ENCODE measurements around the gene MINAR2. TPM values are rescaled to one million over a fixed set of nuclear protein-coding genes. Genes with fewer than 3 reads are reported as not detected.

Gene MINAR2
- total and polyA plus RNA-seq, 2 donors (not counting 1 experiment from before 2014, with no cell fraction given): not detected

DNA sequence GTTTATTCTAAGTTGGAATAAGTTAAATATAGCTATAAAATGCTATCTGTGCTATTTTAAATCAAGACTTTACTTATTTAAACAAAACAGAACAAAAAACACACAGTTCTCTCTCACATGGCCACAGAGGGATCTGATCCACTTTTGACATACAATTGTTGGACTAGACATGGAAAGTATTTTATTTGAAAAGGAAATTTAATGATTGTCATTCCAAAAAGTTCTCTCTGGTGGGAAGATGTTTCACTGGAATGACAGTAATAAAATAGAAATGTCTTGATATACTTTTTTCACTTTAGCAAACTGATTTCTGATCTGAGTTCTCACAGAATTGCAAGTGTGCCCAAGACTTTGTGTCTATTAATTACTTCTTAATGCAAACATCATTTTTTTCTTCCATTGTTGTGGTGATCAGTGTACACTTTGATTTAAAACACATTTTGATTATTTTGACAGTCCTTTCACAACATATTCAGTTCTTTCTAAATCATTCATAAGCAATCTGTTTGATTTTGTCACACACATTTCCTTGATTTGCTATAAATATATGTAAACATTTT lies 30.1 kb upstream of the MINAR2 start:
- Histone ChIP-seq H3K27ac (ENCODE audit: low read length in 2 of 2) (no peak overlapping the region), H3K4me1 (ENCODE audit: control insufficient read depth in 2 of 2, insufficient read depth in 2 of 2, low read length in 2 of 2) (no peaks in the 10 kb centered on the region), H3K79me2 (ENCODE audit: control insufficient read depth, insufficient read depth, low read length) (no peaks in the 10 kb centered on the region), H3K4me2 (replicated peaks; ENCODE audit: low read depth, low read length, poor library complexity, severe bottlenecking) (no peak overlapping the region), H2AFZ (ENCODE audit: insufficient read depth, low read depth, low read length, poor library complexity, severe bottlenecking) (no peak overlapping the region), H3K9ac (ENCODE audit: low read length) (no peak overlapping the region), H3K36me3 (replicated peaks in 1 of 2; ENCODE audit: control extremely low read depth in 1 of 2, control insufficient read depth in 1 of 2, extremely low read depth in 1 of 2, insufficient read depth in 2 of 2, low read length in 1 of 2) (no peaks in the 10 kb centered on the region), H3K27me3 (replicated peaks in 1 of 4; ENCODE audit: control extremely low read depth in 1 of 4, control insufficient read depth in 3 of 4, insufficient read depth in 4 of 4, low read length in 3 of 4) (no peaks in the 10 kb centered on the region), H4K20me1 (ENCODE audit: control insufficient read depth, insufficient read depth, low read length, poor library complexity, severe bottlenecking) (no peaks in the 10 kb centered on the region), H3K4me3 (ENCODE audit: control extremely low read depth in 1 of 5, extremely low read depth in 1 of 5, insufficient read depth in 1 of 5, low read depth in 2 of 5, low read length in 4 of 5) (no peak overlapping the region), H3K9me3 (ENCODE audit: control extremely low read depth in 1 of 3, control insufficient read depth in 2 of 3, insufficient read depth in 1 of 3, low read length in 2 of 3) (no peaks in the 10 kb centered on the region)
- ATAC-seq (ENCODE audit: low read depth): no peak
- no peaks in the 10 kb centered on the region for H3K27me3 Mint-ChIP-seq
- no peak for DNase-seq
- ChIA-PET CTCF (no interaction called here), POLR2A (no interaction called here)
- H3K27ac Mint-ChIP-seq: no peak overlapping the region
- intact Hi-C loops (cut with micrococcal nuclease): no loop called here
- TF ChIP-seq CTCF (IDR thresholded peaks at IDR 0.05) (no peak), EZH2 (IDR thresholded peaks at IDR 0.05; ENCODE audit: borderline replicate concordance, insufficient read depth, low read depth, low read length, poor library complexity, severe bottlenecking) (no peak)
- no peaks in the 10 kb centered on the region for H3K4me1 Mint-ChIP-seq
- no peak overlapping the region for H3K4me3 Mint-ChIP-seq
- no peaks in the 10 kb centered on the region for H3K9me3 Mint-ChIP-seq (ENCODE audit: insufficient read depth)

DNA sequence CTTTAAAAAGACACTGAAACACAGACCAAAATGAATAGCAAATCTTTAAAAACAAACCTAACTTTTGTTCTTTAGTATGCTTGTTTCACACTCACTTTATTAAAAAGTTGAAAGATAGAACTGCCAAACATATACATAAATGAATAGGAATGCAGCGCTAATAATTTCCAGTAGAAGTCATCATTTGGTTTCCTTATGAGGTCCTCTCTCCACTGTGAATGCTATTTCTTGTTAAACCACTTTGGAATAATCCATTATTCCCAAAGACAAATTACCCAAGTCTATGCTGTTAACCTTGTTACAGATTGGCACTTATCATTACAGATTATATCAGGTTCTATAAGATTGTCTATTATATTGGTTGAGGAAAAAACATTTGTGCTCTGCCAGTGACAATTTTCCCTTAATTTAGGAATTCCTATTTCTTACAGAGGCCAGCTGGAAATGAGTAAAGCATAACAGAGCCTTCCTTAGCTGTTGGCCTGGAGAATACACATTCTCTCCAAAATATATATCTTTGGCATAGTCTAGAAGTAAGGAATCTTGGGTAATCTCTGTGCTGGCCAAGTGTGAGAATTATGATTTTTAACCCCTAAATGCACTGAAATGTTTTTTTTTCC lies 29.3 kb upstream of the MINAR2 start:
- Mint-ChIP-seq H3K4me3 (no peak overlapping the region), H3K9me3 (ENCODE audit: insufficient read depth) (no peaks in the 10 kb centered on the region), H3K4me1 (no peaks in the 10 kb centered on the region), H3K27me3 (no peaks in the 10 kb centered on the region), H3K27ac (no peak overlapping the region)
- no peaks in the 10 kb centered on the region for H3K36me3 ChIP-seq (replicated peaks in 1 of 2; ENCODE audit: control extremely low read depth in 1 of 2, control insufficient read depth in 1 of 2, extremely low read depth in 1 of 2, insufficient read depth in 2 of 2, low read length in 1 of 2)
- ATAC-seq (ENCODE audit: low read depth) (no peak), DNase-seq (no peak)
- no peak overlapping the region for H3K27ac ChIP-seq (ENCODE audit: low read length in 2 of 2)
- H3K9me3 ChIP-seq (ENCODE audit: control extremely low read depth in 1 of 3, control insufficient read depth in 2 of 3, insufficient read depth in 1 of 3, low read length in 2 of 3): no peaks in the 10 kb centered on the region
- no peaks in the 10 kb centered on the region for H3K79me2 ChIP-seq (ENCODE audit: control insufficient read depth, insufficient read depth, low read length)
- ChIA-PET CTCF (no interaction called here), POLR2A (no interaction called here)
- H3K4me2 ChIP-seq (replicated peaks; ENCODE audit: low read depth, low read length, poor library complexity, severe bottlenecking): no peak overlapping the region
- no peaks in the 10 kb centered on the region for H3K4me1 ChIP-seq (ENCODE audit: control insufficient read depth in 2 of 2, insufficient read depth in 2 of 2, low read length in 2 of 2)
- no peak overlapping the region for H3K4me3 ChIP-seq (ENCODE audit: control extremely low read depth in 1 of 5, extremely low read depth in 1 of 5, insufficient read depth in 1 of 5, low read depth in 2 of 5, low read length in 4 of 5)
- no peaks in the 10 kb centered on the region for H3K27me3 ChIP-seq (replicated peaks in 1 of 4; ENCODE audit: control extremely low read depth in 1 of 4, control insufficient read depth in 3 of 4, insufficient read depth in 4 of 4, low read length in 3 of 4)
- intact Hi-C loops (cut with micrococcal nuclease): no loop called here
- no peaks in the 10 kb centered on the region for H4K20me1 ChIP-seq (ENCODE audit: control insufficient read depth, insufficient read depth, low read length, poor library complexity, severe bottlenecking)
- no peak overlapping the region for H2AFZ ChIP-seq (ENCODE audit: insufficient read depth, low read depth, low read length, poor library complexity, severe bottlenecking)
- WGBS (ENCODE audit: insufficient coverage): no CpG with 5 or more reads among the region's 1 CpG
- no peak for TF ChIP-seq CTCF (IDR thresholded peaks at IDR 0.05)
- TF ChIP-seq EZH2 (IDR thresholded peaks at IDR 0.05; ENCODE audit: borderline replicate concordance, insufficient read depth, low read depth, low read length, poor library complexity, severe bottlenecking): no peak
- no peak overlapping the region for H3K9ac ChIP-seq (ENCODE audit: low read length)
